T-cell (primary cell): ENCODE data around the gene CLCN7. TPM values are rescaled to one million over a fixed set of nuclear protein-coding genes. Genes with fewer than 3 reads are reported as not detected.

Source experiments
- ATAC-seq, 4 experiments: fragments of 200-7000 bp in 3 of 4; fragments of 150-1000 bp in 1 of 4; cut with Tn5 transposase; replicated peaks in 1 of 4; 1 replicate in 3 of 4; 2 replicates in 1 of 4; pipeline ENCODE4 v1.10.0; 2021; ENCODE audit warnings: moderate library complexity in 3 of 4, mild to moderate bottlenecking in 2 of 4, moderate number of reproducible peaks in 1 of 4
- CTCF ChIA-PET, 2 donors: fragments of 300-600 bp; sonication (Branson Sonifier 250); formaldehyde crosslinking; loops; one replicate each; lab custom pipeline; 2022; ENCODE audit warnings: antibody characterized with exemption in 2 of 2; lab: Charles Lee
- POLR2A ChIA-PET, 2 donors: fragments of 300-600 bp; sonication (Branson Sonifier 250); formaldehyde crosslinking; loops; one replicate each; lab custom pipeline; 2022; ENCODE audit warnings: antibody characterized with exemption in 2 of 2; lab: Charles Lee
- DNase-seq, 35 experiments: peaks; one replicate each; pipeline versions ENCODE4 v3.0.0 to v3.0.0-alpha.2; 2013 to 2023
- H3K27ac ChIP-seq: one replicate; pipeline ENCODE4 v1.5.1; 2013; ENCODE audit warnings: low read length
- H3K27me3 ChIP-seq, 2 experiments: replicated peaks in 1 of 2; 1 replicate in 1 of 2; 2 replicates in 1 of 2; pipeline versions ENCODE4 v1.6.1 to v1.7.0; 2013; ENCODE audit warnings: low read length in 1 of 2, mixed read lengths in 1 of 2; ENCODE audit not compliant: control insufficient read depth in 2 of 2, insufficient read depth in 2 of 2; ENCODE audit errors: extremely low read depth in 1 of 2
- H3K36me3 ChIP-seq, 2 donors: 1 replicate in 1 of 2; 2 replicates in 1 of 2; pipeline versions ENCODE4 v1.6.1 to v1.7.0; 2013; ENCODE audit warnings: low read length in 1 of 2; ENCODE audit not compliant: control insufficient read depth in 2 of 2, insufficient read depth in 1 of 2; ENCODE audit errors: extremely low read depth in 1 of 2
- H3K4me1 ChIP-seq, 2 experiments: 1 replicate in 1 of 2; 2 replicates in 1 of 2; pipeline versions ENCODE4 v1.6.1 to v1.7.0; 2013; ENCODE audit warnings: low read length in 2 of 2, mixed read lengths in 1 of 2; ENCODE audit not compliant: insufficient read depth in 2 of 2, control insufficient read depth in 1 of 2; ENCODE audit errors: extremely low read depth in 1 of 2
- H3K4me3 ChIP-seq, 2 donors: 1 replicate in 1 of 2; 2 replicates in 1 of 2; pipeline versions ENCODE4 v1.5.1 to v1.7.0; 2013; ENCODE audit warnings: mild to moderate bottlenecking in 2 of 2, low read length in 1 of 2, moderate library complexity in 1 of 2; ENCODE audit not compliant: control insufficient read depth in 1 of 2; ENCODE audit errors: extremely low read depth in 1 of 2
- H3K9me3 ChIP-seq: 2 replicates; pipeline ENCODE4 v1.7.0; 2013
- H3K27ac Mint-ChIP-seq, 2 donors: one replicate each; pipeline ENCODE4 v1.8.0; 2020 to 2021; ENCODE audit warnings: mild to moderate bottlenecking in 2 of 2, mixed read lengths in 2 of 2
- H3K27me3 Mint-ChIP-seq, 2 donors: one replicate each; pipeline ENCODE4 v1.8.0; 2021 to 2022; ENCODE audit warnings: mixed read lengths in 2 of 2
- H3K36me3 Mint-ChIP-seq: one replicate; pipeline ENCODE4 v1.8.0; 2021; ENCODE audit warnings: mixed read lengths
- H3K4me1 Mint-ChIP-seq, 3 donors: one replicate each; pipeline ENCODE4 v1.8.0; 2020 to 2022; ENCODE audit warnings: mixed read lengths in 3 of 3, mild to moderate bottlenecking in 1 of 3
- H3K4me3 Mint-ChIP-seq, 3 donors: one replicate each; pipeline ENCODE4 v1.8.0; 2020 to 2022; ENCODE audit warnings: mild to moderate bottlenecking in 3 of 3, mixed read lengths in 3 of 3, moderate library complexity in 3 of 3
- H3K9me3 Mint-ChIP-seq, 3 donors: one replicate each; pipeline ENCODE4 v1.8.0; 2020 to 2022; ENCODE audit warnings: mixed read lengths in 3 of 3
- WGBS: methylation state at CpG from one replicate; pipeline ENCODE4 v1.1.5; 2013; ENCODE audit warnings: missing lambda C conversion rate; ENCODE audit not compliant: insufficient coverage; 5-methylcytosine and 5-hydroxymethylcytosine counted together
- total RNA-seq, 35 experiments: library from RNA in 6 of 35; stranded (reverse) in 6 of 35; fragments of 120-200 nt in 1 of 35; gene quantifications; one replicate each; pipeline versions ENCODE4 v1.2.1 to v1.2.4 and lab custom pipeline; 2013 to 2026

Gene CLCN7
- total RNA-seq, 5 donors from 2014 or later (not counting 1 experiment from before 2014, with no cell fraction given) = 77.1 to 141 (median 114) TPM

DNA sequence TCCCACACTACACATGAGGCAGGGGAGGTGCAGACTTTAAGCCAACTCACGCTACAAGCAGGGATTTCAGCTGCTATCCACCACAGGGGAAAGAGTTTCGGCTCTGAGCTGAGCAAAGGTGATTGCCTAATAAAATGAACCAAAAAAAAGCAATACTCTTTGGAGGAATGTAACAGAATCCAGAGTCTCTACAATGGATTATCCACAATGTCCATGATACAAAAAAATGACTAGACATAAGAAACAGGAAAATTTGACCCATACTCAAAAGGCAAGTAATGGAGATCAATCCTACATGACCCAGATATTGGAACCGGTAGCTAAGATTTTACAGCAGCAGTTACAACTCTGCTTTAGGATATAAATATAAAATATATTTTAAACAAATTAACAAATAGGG lies 39.7 kb upstream of the CLCN7 start:
- no peaks in the 10 kb centered on the region for H3K4me1 ChIP-seq
- no peaks in the 10 kb centered on the region for H3K27me3 ChIP-seq
- peaks cover 2% of the 10 kb centered on the region for H3K9me3 ChIP-seq
- Mint-ChIP-seq H3K9me3 (peaks cover 7% of the 10 kb centered on the region in 3 donors), H3K27ac (no peak overlapping the region), H3K4me3 (no peak overlapping the region), H3K27me3 (no peaks in the 10 kb centered on the region), H3K36me3 (peaks cover 8% of the 10 kb centered on the region), H3K4me1 (no peaks in the 10 kb centered on the region)
- no peak for DNase-seq
- WGBS = 100% methylated on average over 1 of the region's 3 CpGs
- ChIA-PET POLR2A (interaction anchor here in 1 of 2 donors (0.6 kb wide), 1 partner anchor 124 kb away, joined by 4 read pairs; no protein-coding TSS in a partner anchor), CTCF (no interaction called here)
- no peak overlapping the region for H3K27ac ChIP-seq
- ATAC-seq = no peak
- peaks cover 10 to 11% of the 10 kb centered on the region in 2 donors for H3K36me3 ChIP-seq
- no peak overlapping the region for H3K4me3 ChIP-seq

GRCh38 chr16:1512774-1513173 lies 37.9 kb upstream of the CLCN7 start:
- H3K4me1 Mint-ChIP-seq = no peaks in the 10 kb centered on the region
- Histone ChIP-seq H3K4me1 (no peaks in the 10 kb centered on the region), H3K9me3 (peaks cover 2% of the 10 kb centered on the region), H3K36me3 (peaks cover 5 to 9% of the 10 kb centered on the region in 2 donors), H3K27ac (no peak overlapping the region), H3K27me3 (no peaks in the 10 kb centered on the region), H3K4me3 (no peak overlapping the region)
- CTCF ChIA-PET = no interaction called here
- H3K4me3 Mint-ChIP-seq = no peak overlapping the region
- ATAC-seq (no peak), DNase-seq (no peak)
- peaks cover 7% of the 10 kb centered on the region in 3 donors for H3K9me3 Mint-ChIP-seq
- no peaks in the 10 kb centered on the region for H3K27me3 Mint-ChIP-seq
- no peak overlapping the region for H3K27ac Mint-ChIP-seq
- POLR2A ChIA-PET = no interaction called here
- peaks cover 8% of the 10 kb centered on the region for H3K36me3 Mint-ChIP-seq
- WGBS = 97% methylated on average over 14 of the region's 15 CpGs

- no peaks in the 10 kb centered on the region for H3K27me3 Mint-ChIP-seq
- no peak overlapping the region for H3K27ac Mint-ChIP-seq
- no peaks in the 10 kb centered on the region for H3K4me1 Mint-ChIP-seq
- H3K36me3 ChIP-seq = peaks cover 5 to 9% of the 10 kb centered on the region in 2 donors
- ATAC-seq (no peak), DNase-seq (no peak)
- peaks cover 7% of the 10 kb centered on the region in 3 donors for H3K9me3 Mint-ChIP-seq
- no peak overlapping the region for H3K4me3 ChIP-seq
- peaks cover 8% of the 10 kb centered on the region for H3K36me3 Mint-ChIP-seq
- no peaks in the 10 kb centered on the region for H3K27me3 ChIP-seq
- POLR2A ChIA-PET = no interaction called here
- H3K9me3 ChIP-seq = peaks cover 2% of the 10 kb centered on the region
- no peak overlapping the region for H3K27ac ChIP-seq
- H3K4me3 Mint-ChIP-seq = no peak overlapping the region
- H3K4me1 ChIP-seq = no peaks in the 10 kb centered on the region
- CTCF ChIA-PET = no interaction called here
- WGBS = 74% methylated on average over 14 of the region's 30 CpGs
Observed at GRCh38 chr16:1511662-1512569, 37.1 kb upstream of the CLCN7 start.

DNA sequence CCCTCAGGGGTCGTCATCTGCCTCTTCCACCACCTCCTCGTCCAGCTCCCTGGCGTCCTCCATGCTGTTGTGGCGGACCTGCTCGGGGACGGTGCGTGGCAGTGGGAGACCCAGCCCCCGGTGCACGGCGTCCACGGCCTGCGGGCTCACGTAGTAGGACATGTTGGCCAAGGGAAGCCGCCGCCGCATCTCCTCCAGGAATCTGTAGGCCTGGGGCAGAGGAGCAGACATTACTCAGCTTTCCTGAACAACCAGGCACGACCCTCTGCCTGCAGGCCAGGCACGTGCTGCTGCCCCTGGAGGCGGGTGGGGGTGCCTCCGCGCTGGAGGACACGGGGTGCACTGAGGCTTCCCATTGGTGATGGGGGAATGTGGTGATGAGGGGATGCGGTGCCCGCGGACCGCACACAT lies 36.1 kb upstream of the CLCN7 start:
- H3K27me3 ChIP-seq = no peaks in the 10 kb centered on the region
- ATAC-seq (no peak), DNase-seq (no peak)
- WGBS = 94% methylated on average over 22 of the region's 26 CpGs
- Mint-ChIP-seq H3K27ac (no peak overlapping the region), H3K36me3 (peaks cover 8% of the 10 kb centered on the region), H3K27me3 (no peaks in the 10 kb centered on the region), H3K4me1 (no peaks in the 10 kb centered on the region), H3K4me3 (no peak overlapping the region), H3K9me3 (peaks cover 7% of the 10 kb centered on the region in 3 donors)
- no peak overlapping the region for H3K27ac ChIP-seq
- no peak overlapping the region for H3K4me3 ChIP-seq
- POLR2A ChIA-PET = no interaction called here
- CTCF ChIA-PET = no interaction called here
- no peaks in the 10 kb centered on the region for H3K4me1 ChIP-seq
- peaks cover 9% of the 10 kb centered on the region in 2 donors for H3K36me3 ChIP-seq
- peaks cover 2% of the 10 kb centered on the region for H3K9me3 ChIP-seq

DNA sequence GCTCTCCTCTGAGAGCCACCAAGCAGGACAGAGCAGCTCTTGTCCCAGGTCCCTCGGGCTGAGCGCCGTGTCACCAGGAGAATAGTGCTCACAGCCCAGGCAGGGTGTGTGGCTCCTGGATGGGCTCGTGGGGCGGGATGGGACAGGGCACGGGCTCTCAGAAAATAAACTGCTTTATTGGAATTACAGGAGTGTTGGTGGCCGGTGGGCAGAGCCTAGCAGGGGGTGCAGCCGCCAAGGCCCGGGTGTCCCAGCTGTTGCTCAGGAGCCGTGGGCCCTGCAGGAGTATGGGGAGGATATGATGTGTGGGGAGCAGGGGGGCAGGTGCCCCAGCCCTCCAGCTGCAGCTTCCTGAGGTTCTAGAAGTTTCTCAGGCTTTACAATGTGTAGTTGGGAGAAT lies 35.4 kb upstream of the CLCN7 start:
- CTCF ChIA-PET = no interaction called here

DNA sequence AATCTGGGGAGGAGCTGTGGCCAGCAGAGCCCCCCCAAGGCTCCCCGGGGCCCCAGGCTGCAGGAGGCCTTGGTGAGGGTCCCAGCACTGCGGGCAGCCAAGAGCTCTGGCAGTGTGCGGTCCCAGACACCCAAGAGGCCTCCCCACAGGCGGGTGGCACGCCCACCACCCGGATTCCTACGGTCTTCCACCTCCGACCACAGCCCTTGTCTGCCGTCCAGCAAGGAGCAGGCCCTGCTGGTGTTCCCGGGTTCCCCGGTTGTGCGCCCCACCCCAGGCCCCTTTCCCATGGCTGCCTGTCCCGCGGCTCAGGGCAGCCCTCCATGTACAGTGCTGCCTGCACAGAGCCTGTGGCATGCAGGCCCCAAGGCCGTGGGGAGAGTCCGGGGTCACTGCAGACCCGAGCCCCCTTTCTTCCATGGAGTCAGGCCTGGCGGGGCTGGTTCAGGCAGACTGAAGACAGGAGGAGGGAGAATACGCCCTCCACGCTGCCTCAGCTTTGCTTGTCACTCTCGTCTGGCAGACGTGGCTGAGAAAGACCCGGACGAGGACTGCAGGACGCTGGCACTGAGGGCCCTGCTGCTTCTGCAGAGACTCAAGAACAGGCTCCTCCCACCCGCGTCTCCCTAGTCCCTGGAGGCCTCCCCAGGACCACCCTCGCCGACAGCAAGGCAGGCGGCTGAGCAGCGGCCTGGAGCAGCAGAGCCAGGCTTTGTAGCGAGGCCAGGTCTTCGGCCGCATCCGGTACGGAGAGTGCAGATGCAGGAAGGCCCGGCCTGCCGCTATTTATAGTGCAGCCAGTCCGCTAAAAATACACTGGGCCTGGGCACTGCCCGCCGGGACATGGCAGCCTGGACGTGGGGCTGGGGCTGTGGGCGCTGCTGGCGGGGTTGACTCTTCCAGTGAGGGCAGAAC lies 34.7 kb upstream of the CLCN7 start:
- CTCF ChIA-PET = no interaction called here
- H3K27ac ChIP-seq = no peak overlapping the region
- H3K36me3 ChIP-seq = peaks cover 9% of the 10 kb centered on the region in 2 donors
- POLR2A ChIA-PET = no interaction called here
- H3K4me3 Mint-ChIP-seq = no peak overlapping the region
- H3K4me1 Mint-ChIP-seq = no peaks in the 10 kb centered on the region
- DNase-seq = no peak
- no peaks in the 10 kb centered on the region for H3K4me1 ChIP-seq
- H3K4me3 ChIP-seq = no peak overlapping the region
- peaks cover 2 to 3% (median 2%) of the 10 kb centered on the region in 3 donors for H3K9me3 Mint-ChIP-seq
- no peak for ATAC-seq
- no peaks in the 10 kb centered on the region for H3K9me3 ChIP-seq
- H3K27me3 ChIP-seq = no peaks in the 10 kb centered on the region
- H3K27me3 Mint-ChIP-seq = no peaks in the 10 kb centered on the region
- 92% methylated on average over 42 of the region's 44 CpGs for WGBS
- no peak overlapping the region for H3K27ac Mint-ChIP-seq
- peaks cover 4% of the 10 kb centered on the region for H3K36me3 Mint-ChIP-seq

More for the DNA sequence above, 35.4 kb upstream of the CLCN7 start:
- Histone ChIP-seq H3K36me3 (peaks cover 9% of the 10 kb centered on the region in 2 donors), H3K27me3 (no peaks in the 10 kb centered on the region), H3K4me1 (no peaks in the 10 kb centered on the region), H3K9me3 (peaks cover 2% of the 10 kb centered on the region), H3K27ac (no peak overlapping the region), H3K4me3 (no peak overlapping the region)
- POLR2A ChIA-PET = no interaction called here
- DNase-seq (no peak), ATAC-seq (no peak)
- Mint-ChIP-seq H3K27me3 (no peaks in the 10 kb centered on the region), H3K36me3 (peaks cover 8% of the 10 kb centered on the region), H3K4me3 (no peak overlapping the region), H3K27ac (no peak overlapping the region), H3K4me1 (no peaks in the 10 kb centered on the region), H3K9me3 (peaks cover 7% of the 10 kb centered on the region in 3 donors)
- 99% methylated on average over 7 of the region's 10 CpGs for WGBS
